HUES6 (cell line): ENCODE results near the gene CMPK1.

ENCODE experiments used
- H3K27ac ChIP-seq: 2 replicates; pipeline ENCODE4 v1.7.0; 2013; ENCODE audit warnings: low read depth, mild to moderate bottlenecking, low read length, inconsistent platforms
- H3K27me3 ChIP-seq: 2 replicates; pipeline ENCODE4 v1.6.1; 2013; ENCODE audit warnings: low read length; ENCODE audit not compliant: control insufficient read depth, insufficient read depth
- H3K36me3 ChIP-seq: 2 replicates; pipeline ENCODE4 v1.6.1; 2013; ENCODE audit warnings: low read length; ENCODE audit not compliant: control insufficient read depth, insufficient read depth
- H3K4me1 ChIP-seq: 2 replicates; pipeline ENCODE4 v1.6.1; 2013; ENCODE audit warnings: low read length; ENCODE audit not compliant: control insufficient read depth, insufficient read depth
- H3K4me3 ChIP-seq: 2 replicates; pipeline ENCODE4 v1.5.1; 2013; ENCODE audit warnings: low read depth, low read length
- H3K9ac ChIP-seq: one replicate; pipeline ENCODE4 v1.6.1; 2013; ENCODE audit warnings: mild to moderate bottlenecking, low read length
- H3K9me3 ChIP-seq: 2 replicates; pipeline ENCODE4 v1.6.1; 2013; ENCODE audit warnings: low read depth, low read length; ENCODE audit not compliant: control insufficient read depth, insufficient read depth

CMPK1 gene

GRCh38 chr1:47324682-47325081 is 8.9 kb upstream of the CMPK1 start:
- peaks cover 2% of the 10 kb centered on the region; the same call in 1 of the 2 replicates for H3K4me1 ChIP-seq
- H3K36me3 ChIP-seq: no peaks in the 10 kb centered on the region
- no peaks in the 10 kb centered on the region for H3K9me3 ChIP-seq
- H3K27me3 ChIP-seq: no peaks in the 10 kb centered on the region
- no peak overlapping the region for H3K27ac ChIP-seq
- no peak overlapping the region for H3K4me3 ChIP-seq
- no peak overlapping the region for H3K9ac ChIP-seq

- Histone ChIP-seq H3K9ac (no peak overlapping the region), H3K27ac (no peak overlapping the region), H3K4me3 (no peak overlapping the region), H3K4me1 (peaks cover 2% of the 10 kb centered on the region; the same call in 1 of the 2 replicates), H3K27me3 (no peaks in the 10 kb centered on the region), H3K36me3 (no peaks in the 10 kb centered on the region), H3K9me3 (no peaks in the 10 kb centered on the region)
These were observed 8.1 kb upstream of the CMPK1 start for GRCh38 chr1:47325528-47325927.

DNA sequence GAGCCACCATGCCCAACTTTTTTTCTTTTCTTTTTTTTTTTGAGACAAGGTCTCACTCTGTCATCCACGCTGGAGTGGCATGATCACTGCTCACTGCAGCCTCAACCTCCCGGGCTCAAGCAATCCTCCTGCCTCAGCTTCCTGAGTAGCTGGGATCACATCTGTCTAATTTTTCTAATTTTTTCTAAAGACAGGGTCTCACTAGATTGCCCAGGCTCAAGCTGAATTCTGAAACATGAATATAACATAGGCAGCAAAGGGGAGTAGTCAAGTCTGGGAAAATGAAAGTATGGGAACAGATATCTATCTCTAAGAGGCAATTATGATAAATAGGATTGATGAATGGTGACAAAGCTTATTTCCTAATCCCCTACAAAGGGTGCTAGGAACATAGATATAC is 7.3 kb upstream of the CMPK1 start:
- Histone ChIP-seq H3K9ac (no peak overlapping the region), H3K27ac (no peak overlapping the region), H3K4me3 (no peak overlapping the region)

DNA sequence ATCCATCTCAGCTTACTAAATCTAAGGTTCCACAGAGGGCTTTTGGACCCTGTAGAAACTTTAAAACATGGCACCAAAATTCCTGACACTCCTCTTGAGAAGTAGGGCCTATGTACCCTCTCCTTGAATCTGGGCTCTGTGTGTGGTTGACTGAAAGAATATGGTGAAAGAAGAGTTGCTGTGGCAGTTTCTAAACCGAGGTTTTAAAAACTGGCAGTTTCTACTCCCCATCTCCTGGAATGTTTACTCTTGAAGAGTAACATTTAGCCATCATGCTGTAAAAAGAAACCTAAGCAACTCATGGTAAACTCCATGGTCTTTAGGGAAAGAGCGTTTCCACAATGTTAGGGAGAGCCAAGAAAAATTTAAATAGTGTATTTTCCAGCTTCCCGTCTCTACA is 4.6 kb upstream of the CMPK1 start:
- Histone ChIP-seq H3K4me3 (no peak overlapping the region), H3K9me3 (no peaks in the 10 kb centered on the region), H3K9ac (no peak overlapping the region), H3K27me3 (no peaks in the 10 kb centered on the region), H3K4me1 (peaks cover 7% of the 10 kb centered on the region; the same call in 1 of the 2 replicates), H3K27ac (no peak overlapping the region), H3K36me3 (no peaks in the 10 kb centered on the region)

More for the DNA sequence above, 7.3 kb upstream of the CMPK1 start:
- H3K27me3 ChIP-seq: no peaks in the 10 kb centered on the region
- no peaks in the 10 kb centered on the region for H3K36me3 ChIP-seq
- H3K4me1 ChIP-seq: peaks cover 2% of the 10 kb centered on the region; the same call in 1 of the 2 replicates
- H3K9me3 ChIP-seq: no peaks in the 10 kb centered on the region

DNA sequence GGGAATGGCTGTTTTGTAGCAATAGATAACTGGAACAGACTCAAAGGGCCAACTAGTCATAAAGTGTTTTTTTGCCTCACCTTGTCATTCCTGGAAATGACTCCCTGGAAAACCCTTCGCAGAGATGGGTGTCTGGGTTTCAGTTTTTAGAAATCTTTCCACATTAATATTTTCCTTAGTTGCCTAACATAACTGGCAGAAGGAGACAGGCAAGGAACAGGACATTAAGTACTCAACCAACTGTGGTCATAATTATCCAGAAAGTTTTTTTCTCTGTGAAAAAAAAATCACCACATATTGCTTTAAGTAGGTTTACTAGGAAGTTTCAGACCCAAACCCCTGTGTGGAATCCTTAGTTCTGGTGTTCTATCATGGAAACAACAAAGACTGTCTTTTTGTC is 3.4 kb upstream of the CMPK1 start:
- no peak overlapping the region for H3K4me3 ChIP-seq
- H3K9ac ChIP-seq: no peak overlapping the region
- H3K4me1 ChIP-seq: peaks cover 12% of the 10 kb centered on the region; the same call in 1 of the 2 replicates
- no peaks in the 10 kb centered on the region for H3K36me3 ChIP-seq
- no peaks in the 10 kb centered on the region for H3K27me3 ChIP-seq
- no peaks in the 10 kb centered on the region for H3K9me3 ChIP-seq
- no peak overlapping the region for H3K27ac ChIP-seq

DNA sequence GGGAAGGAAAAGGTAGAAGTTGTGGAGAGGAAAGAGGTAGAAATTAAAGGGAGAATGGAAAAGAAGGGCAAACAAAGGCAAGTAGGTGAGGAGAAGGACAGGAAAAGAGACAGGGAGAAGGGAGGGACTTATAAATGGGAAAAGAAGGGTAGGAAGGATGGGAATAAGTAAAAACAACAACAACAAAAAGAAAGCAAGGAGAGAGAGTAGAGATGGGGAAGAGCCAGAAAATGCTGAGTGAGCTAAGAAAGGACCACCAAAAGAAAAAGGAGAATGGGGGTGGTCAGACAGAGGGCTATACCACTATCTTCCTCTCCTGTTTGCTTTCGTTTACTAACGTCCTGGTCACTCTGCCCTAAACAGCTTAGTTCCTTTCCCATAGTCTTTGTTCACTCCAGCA is 1.7 kb upstream of the CMPK1 start:
- no peak overlapping the region for H3K4me3 ChIP-seq
- H3K9ac ChIP-seq: no peak overlapping the region
- peaks cover 12% of the 10 kb centered on the region; the same call in 1 of the 2 replicates for H3K4me1 ChIP-seq
- no peaks in the 10 kb centered on the region for H3K27me3 ChIP-seq
- H3K36me3 ChIP-seq: no peaks in the 10 kb centered on the region
- H3K27ac ChIP-seq: no peak overlapping the region
- no peaks in the 10 kb centered on the region for H3K9me3 ChIP-seq

- peak overlapping the region; percentile 99 for H3K4me3 ChIP-seq
- no peak overlapping the region for H3K27ac ChIP-seq
- H3K9ac ChIP-seq: peak overlapping the region; percentile 71
- no peaks in the 10 kb centered on the region for H3K36me3 ChIP-seq
- H3K4me1 ChIP-seq: peaks cover 12% of the 10 kb centered on the region; the same call in 1 of the 2 replicates
- no peaks in the 10 kb centered on the region for H3K27me3 ChIP-seq
- H3K9me3 ChIP-seq: no peaks in the 10 kb centered on the region
These were observed 612 bp upstream of the CMPK1 start for GRCh38 chr1:47332779-47333577.

- peak overlapping the region; percentile 74 for H3K9ac ChIP-seq
These were observed 553 bp downstream of the CMPK1 start for GRCh38 chr1:47333922-47334764.

DNA sequence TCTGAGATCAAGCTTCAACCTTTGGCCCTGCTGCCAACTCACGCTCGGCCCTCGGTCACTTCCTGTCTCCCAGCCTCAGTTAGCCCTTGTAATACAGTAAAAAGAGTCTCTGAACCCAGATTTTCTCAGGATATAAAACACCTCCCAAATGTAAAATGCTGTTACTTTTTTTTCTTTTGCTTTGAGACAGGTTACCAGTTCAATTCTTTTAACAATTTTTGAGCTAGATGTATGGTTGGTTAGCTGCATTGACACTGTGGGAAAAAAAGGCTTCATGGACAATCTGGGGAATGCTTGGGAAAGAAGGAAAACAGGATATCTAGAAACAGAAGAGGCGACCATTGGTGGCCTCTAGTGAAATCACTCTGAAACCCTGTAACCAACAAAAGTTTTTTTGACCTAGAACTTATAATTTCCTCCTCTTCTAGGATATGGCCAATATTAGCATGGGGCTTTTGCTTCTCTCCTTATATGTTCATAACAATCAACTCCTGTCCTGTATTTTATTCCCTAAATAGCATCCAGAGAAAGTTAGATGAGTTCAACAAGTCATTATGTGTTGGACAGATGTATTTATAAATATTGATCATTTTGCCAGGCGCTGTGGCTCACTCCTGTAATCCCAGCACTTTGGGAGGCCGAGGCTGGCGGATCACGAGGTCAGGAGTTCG is 1.3 kb downstream of the CMPK1 start:
- no peaks in the 10 kb centered on the region for H3K9me3 ChIP-seq
- peak overlapping the region; percentile 99 for H3K4me3 ChIP-seq
- H3K27me3 ChIP-seq: no peaks in the 10 kb centered on the region
- H3K4me1 ChIP-seq: peaks cover 12% of the 10 kb centered on the region; the same call in 1 of the 2 replicates
- no peaks in the 10 kb centered on the region for H3K36me3 ChIP-seq
- H3K9ac ChIP-seq: peak overlapping the region; percentile 74
- peak overlapping the region; percentile 79; the same call in 1 of the 2 replicates for H3K27ac ChIP-seq

More at GRCh38 chr1:47333922-47334764, 553 bp downstream of the CMPK1 start:
- Histone ChIP-seq H3K27me3 (no peaks in the 10 kb centered on the region), H3K4me1 (peaks cover 12% of the 10 kb centered on the region; the same call in 1 of the 2 replicates), H3K4me3 (peak overlapping the region; percentile 99), H3K9me3 (no peaks in the 10 kb centered on the region), H3K27ac (peak overlapping the region; percentile 79), H3K36me3 (no peaks in the 10 kb centered on the region)

GRCh38 chr1:47337350-47337749 is 3.8 kb downstream of the CMPK1 start:
- peaks cover 12% of the 10 kb centered on the region; the same call in 1 of the 2 replicates for H3K4me1 ChIP-seq
- H3K27ac ChIP-seq: no peak overlapping the region
- no peak overlapping the region for H3K9ac ChIP-seq
- H3K36me3 ChIP-seq: no peaks in the 10 kb centered on the region
- no peaks in the 10 kb centered on the region for H3K27me3 ChIP-seq
- H3K4me3 ChIP-seq: no peak overlapping the region
- no peaks in the 10 kb centered on the region for H3K9me3 ChIP-seq
